Ovary (tissue), 3 donors: Measurements from ENCODE around the gene CDC20B.

Source experiments
- POLR2A ChIP-seq: fragments of 450-650 bp; IDR thresholded peaks from one replicate; pipeline ENCODE4 v1.6.1; 2017; ENCODE audit warnings: antibody characterized with exemption, mild to moderate bottlenecking, moderate library complexity
- TF ChIP-seq, protein P1 (sequence below), 3 donors: fragments of 450-650 bp in 2 of 3; fragments of 200-600 bp in 1 of 3; IDR thresholded peaks; one replicate each; pipeline versions ENCODE4 v1.5.1 to v1.8.0; 2016 to 2022; ENCODE audit warnings: antibody characterized with exemption in 3 of 3, mild to moderate bottlenecking in 1 of 3
- donor health status: DM: no; HTN: no; CAD: no.

- TF ChIP-seq, protein P1, sequence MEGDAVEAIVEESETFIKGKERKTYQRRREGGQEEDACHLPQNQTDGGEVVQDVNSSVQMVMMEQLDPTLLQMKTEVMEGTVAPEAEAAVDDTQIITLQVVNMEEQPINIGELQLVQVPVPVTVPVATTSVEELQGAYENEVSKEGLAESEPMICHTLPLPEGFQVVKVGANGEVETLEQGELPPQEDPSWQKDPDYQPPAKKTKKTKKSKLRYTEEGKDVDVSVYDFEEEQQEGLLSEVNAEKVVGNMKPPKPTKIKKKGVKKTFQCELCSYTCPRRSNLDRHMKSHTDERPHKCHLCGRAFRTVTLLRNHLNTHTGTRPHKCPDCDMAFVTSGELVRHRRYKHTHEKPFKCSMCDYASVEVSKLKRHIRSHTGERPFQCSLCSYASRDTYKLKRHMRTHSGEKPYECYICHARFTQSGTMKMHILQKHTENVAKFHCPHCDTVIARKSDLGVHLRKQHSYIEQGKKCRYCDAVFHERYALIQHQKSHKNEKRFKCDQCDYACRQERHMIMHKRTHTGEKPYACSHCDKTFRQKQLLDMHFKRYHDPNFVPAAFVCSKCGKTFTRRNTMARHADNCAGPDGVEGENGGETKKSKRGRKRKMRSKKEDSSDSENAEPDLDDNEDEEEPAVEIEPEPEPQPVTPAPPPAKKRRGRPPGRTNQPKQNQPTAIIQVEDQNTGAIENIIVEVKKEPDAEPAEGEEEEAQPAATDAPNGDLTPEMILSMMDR (IDR thresholded peaks at IDR 0.05) = no peak
- no peak for TF ChIP-seq POLR2A
Measured at GRCh38 chr5:55205001-55205400, 32.0 kb upstream of the CDC20B start.
